PFSK-1 (cell line): ENCODE measurements around the gene GRIK1.

ENCODE experiments used
- FOXP2 ChIP-seq: optimal IDR thresholded peaks from 2 replicates; pipeline ENCODE3; 2011; ENCODE audit warnings: borderline replicate concordance, control low read depth, inconsistent platforms; ENCODE audit not compliant: insufficient read depth; ENCODE audit errors: extremely low read length, extremely low read depth
- POLR2AphosphoS5 ChIP-seq: IDR thresholded peaks from 2 replicates; pipeline ENCODE4 v1.6.1; 2012; ENCODE audit warnings: low read depth, mild to moderate bottlenecking, control low read depth, low read length, moderate library complexity
- SIN3A ChIP-seq: IDR thresholded peaks from 2 replicates; pipeline ENCODE4 v1.6.1; 2012; ENCODE audit warnings: mild to moderate bottlenecking, low read length, moderate library complexity, borderline replicate concordance; ENCODE audit not compliant: insufficient read depth
- TAF1 ChIP-seq: IDR thresholded peaks from 2 replicates; pipeline ENCODE4 v1.6.1; 2012; ENCODE audit warnings: low read length, control low read depth, borderline replicate concordance; ENCODE audit not compliant: insufficient read depth
- TF ChIP-seq, protein P1 (sequence below), 2 experiments: IDR thresholded peaks; 2 replicates each; pipeline versions ENCODE4 v1.6.1 to v1.8.0; 2011 to 2012; ENCODE audit warnings: low read depth in 2 of 2, low read length in 2 of 2, control low read depth in 1 of 2, inconsistent platforms in 1 of 2, mild to moderate bottlenecking in 1 of 2, moderate library complexity in 1 of 2; ENCODE audit not compliant: insufficient read depth in 1 of 2

DNA sequence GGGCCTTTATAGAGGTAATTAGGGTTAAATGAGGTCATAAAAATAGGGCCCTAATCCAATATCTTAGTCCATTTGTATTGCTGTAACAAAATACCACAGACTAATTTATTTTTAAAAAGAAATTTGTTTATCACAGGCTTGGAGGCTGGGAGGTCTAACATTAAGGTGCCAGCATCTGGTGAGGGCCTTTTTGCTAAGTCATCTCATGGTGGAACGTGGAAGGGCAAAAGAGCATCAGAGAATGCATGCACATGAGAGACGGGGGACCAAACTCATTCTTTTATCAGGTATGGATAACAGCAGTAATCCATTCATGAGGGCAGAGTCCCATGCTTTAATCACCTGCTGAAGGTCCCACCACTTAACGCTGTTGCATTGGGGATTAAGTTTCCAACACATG lies 313.8 kb downstream of the GRIK1 start:
- TF ChIP-seq POLR2AphosphoS5 (no peak), SIN3A (no peak), TAF1 (no peak), FOXP2 (no peak)
- TF ChIP-seq, protein P1, sequence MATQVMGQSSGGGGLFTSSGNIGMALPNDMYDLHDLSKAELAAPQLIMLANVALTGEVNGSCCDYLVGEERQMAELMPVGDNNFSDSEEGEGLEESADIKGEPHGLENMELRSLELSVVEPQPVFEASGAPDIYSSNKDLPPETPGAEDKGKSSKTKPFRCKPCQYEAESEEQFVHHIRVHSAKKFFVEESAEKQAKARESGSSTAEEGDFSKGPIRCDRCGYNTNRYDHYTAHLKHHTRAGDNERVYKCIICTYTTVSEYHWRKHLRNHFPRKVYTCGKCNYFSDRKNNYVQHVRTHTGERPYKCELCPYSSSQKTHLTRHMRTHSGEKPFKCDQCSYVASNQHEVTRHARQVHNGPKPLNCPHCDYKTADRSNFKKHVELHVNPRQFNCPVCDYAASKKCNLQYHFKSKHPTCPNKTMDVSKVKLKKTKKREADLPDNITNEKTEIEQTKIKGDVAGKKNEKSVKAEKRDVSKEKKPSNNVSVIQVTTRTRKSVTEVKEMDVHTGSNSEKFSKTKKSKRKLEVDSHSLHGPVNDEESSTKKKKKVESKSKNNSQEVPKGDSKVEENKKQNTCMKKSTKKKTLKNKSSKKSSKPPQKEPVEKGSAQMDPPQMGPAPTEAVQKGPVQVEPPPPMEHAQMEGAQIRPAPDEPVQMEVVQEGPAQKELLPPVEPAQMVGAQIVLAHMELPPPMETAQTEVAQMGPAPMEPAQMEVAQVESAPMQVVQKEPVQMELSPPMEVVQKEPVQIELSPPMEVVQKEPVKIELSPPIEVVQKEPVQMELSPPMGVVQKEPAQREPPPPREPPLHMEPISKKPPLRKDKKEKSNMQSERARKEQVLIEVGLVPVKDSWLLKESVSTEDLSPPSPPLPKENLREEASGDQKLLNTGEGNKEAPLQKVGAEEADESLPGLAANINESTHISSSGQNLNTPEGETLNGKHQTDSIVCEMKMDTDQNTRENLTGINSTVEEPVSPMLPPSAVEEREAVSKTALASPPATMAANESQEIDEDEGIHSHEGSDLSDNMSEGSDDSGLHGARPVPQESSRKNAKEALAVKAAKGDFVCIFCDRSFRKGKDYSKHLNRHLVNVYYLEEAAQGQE (IDR thresholded peaks at IDR 0.05; ENCODE audit: insufficient read depth in 1 of 2, low read depth in 2 of 2, low read length in 2 of 2) = no peak
